GM11168 (cell line): Measurements from ENCODE around the gene DENND6A.
"Not testable (repeated sequence)": the region's sequence is repeated elsewhere in the genome, so short reads cannot be mapped to it uniquely, and the experiment has no call there.

Experiments used
- in situ Hi-C: fragments of 300-500 bp; cut with MboI; formaldehyde crosslinking; loops from one replicate; pipeline ENCODE4 v1.12.0; 2022; ENCODE audit warnings: low sequenced_read_pairs; ENCODE audit not compliant: unreplicated experiment

Gene DENND6A

DNA sequence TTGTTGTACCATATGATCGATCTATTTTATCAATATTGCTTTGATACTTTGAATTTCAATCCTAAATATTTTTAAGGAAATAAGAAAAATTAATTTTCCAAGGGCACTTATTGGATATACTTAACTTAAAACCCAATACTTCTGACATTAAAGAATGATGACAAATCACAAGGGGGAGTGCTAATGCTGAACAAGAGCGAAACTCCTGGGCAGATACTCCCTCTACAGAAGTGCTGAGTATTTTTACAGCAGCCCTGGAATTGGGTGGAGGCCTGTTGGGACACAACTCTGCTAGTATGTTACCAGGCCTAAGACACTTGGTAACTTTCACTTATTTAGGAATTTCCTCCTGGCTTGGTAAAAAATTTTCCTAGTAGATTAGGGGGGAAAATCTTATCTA lies 46.2 kb downstream of the DENND6A start:
- in situ Hi-C loops = no loop called here

DNA sequence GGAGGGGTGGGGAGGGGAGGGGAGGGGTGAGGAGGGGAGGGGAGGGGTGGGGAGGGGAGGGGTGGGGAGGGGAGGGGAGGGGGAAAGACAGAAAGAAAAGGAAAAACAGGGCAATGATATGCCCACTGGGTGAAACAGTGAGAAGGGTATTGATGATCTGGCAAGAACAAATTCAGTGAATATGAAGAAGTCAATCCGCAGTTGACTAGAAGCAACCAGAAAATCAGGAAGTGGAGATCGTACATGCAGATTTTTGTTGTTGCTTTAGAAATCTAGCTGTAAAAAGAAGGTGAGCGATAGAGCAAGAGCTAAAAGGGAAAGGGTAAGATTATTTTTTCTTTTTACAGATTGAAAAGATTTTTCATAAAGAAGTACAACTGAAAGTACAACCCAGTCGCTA lies 48.1 kb downstream of the DENND6A start:
- in situ Hi-C loops = no loop called here

DNA sequence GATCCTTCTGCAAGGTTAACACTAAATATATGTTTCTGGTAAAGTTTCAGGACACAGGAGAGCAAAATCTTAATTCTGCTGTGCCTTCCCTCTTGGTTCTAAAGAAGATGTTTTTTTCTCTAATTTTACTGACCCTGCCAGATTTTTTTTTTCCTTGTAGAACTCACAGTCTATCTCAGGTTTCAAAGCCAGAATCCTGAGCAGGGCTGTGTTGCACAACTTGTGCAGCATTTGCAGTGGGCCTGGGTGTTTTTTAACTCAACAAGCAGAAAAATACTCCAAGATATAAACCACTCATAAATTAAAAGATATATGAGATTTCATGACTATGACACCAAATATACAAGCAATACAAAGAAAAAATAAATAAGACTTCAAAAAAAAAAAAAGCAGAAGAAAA lies 55.5 kb downstream of the DENND6A start:
- in situ Hi-C loops = no loop called here

DNA sequence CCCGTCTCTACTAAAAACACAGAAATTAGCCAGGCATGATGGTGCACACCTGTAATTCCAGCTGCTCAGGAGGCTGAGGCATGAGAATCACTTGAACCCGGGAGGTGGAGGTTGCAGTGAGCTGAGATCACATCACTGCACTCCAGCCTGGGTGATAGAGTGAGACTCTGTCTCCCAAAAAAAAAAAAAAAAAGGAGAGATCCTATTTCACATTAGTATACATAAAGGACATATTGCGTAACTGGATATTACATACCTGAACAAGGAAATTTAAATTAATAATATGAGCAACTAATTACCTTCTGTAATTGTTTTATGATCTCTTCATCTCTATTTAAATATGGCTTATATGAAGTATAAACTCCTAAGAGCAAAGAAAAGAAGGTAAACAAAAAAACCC lies 58.6 kb downstream of the DENND6A start:
- in situ Hi-C loops = not testable (repeated sequence)

DNA sequence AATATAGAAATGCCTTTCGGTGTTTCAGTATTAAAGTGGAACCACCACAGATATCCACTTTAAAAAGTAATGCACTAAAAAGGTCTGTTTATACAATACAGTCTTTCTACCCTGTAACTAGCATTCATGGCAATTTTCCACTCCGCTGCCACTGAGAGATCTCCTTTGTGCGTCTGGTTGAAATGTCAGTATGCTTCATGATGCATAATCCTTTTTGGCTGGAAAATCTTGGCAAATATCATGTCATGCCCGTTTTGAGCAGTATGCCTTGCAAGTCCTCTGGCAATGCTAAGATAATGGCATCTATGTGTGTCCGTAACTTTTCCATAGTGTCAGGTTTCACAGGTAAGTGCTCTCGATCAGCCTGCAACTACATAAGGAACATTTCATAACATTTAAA lies 64.9 kb downstream of the DENND6A start:
- in situ Hi-C loops = no loop called here

DNA sequence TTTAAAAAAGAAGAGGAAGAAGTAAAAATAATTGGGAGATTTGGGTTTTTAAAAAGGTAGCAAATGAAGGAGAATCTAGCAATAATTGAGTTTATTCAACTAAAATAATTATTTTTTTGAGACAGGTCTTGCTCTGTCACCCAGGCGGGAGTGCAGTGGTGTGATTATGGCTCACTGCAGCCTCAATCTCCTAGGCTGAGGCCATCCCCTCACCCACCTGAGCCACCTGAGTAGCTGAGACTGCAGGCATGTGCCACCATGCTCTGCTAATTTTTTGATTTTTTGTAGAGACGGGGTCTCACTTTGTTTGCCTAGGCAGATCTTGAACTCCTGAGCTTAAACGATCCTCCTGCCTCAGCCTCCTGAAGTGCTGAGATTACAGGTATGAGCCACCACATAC lies 68.1 kb downstream of the DENND6A start:
- in situ Hi-C loops = no loop called here

DNA sequence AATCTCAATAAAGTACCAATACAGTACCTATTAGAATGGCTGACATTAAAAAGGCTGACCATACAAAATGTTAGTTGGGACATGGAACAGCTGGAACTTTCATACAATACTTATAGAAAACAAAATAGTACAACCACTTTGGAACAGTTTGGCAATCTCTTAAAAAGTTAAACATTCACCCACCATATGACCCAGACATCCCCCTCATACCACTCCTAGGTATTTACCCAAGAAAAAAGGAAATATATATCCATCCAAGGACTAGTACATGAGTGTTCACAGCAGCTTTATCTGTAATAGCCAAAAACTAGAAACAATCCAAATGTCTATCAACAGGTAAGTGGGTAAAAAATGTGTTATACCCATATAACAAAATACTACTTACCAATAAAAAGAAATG lies 70.5 kb downstream of the DENND6A start:
- in situ Hi-C loops = no loop called here

DNA sequence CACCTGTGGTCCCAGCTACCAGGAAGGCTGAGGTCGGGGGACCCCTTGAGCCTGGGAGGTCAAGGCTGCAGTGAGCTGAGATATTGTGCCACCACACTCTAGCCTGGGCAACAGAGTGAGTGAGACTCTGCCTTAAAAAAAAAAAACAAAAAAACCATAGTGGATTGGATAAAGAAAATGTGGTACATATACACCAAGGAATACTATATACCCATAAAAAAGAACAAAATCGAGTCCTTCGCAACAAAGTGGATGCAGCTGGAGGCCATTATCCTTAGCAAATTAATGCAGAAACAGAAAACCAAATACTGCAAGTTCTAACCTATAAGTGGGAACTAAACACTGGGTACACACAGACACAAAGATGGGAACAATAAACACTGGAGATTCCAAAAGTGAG lies 75.1 kb downstream of the DENND6A start:
- in situ Hi-C loops = no loop called here

DNA sequence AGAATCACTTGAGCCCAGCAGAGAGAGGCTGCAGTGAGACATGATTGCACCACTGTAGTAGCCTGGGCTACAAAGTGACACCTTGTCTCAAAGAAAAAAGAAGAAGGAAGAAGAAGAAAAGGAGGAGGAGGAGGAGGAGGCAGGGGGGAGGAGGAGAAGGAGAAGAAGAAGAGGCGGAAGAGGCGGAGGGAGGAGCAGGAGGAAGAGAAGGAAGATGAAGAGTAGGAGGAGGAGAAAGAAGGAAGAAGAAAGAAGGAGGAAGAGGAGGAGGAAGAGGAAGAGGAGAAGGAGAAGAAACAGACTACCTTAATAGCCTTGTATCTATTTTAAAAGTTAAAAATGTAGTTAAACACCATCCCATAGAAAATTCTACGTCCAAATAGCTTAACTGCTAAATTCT lies 76.6 kb downstream of the DENND6A start:
- in situ Hi-C loops = no loop called here

DNA sequence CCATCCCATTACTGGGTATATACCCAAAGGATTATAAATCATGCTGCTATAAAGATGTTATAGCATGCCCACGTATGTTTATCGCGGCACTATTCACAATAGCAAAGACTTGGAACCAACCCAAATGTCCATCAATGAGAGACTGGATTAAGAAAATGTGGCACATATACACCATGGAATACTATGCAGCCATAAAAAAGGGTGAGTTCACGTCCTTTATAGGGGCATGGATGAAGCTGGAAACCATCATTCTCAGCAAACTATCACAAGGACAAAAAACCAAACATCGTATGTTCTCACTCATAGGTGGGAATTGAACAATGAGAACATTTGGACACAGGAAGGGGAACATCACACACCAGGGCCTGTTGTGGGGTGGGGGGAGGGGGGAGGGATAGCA lies 81.0 kb downstream of the DENND6A start:
- in situ Hi-C loops = not testable (repeated sequence)

DNA sequence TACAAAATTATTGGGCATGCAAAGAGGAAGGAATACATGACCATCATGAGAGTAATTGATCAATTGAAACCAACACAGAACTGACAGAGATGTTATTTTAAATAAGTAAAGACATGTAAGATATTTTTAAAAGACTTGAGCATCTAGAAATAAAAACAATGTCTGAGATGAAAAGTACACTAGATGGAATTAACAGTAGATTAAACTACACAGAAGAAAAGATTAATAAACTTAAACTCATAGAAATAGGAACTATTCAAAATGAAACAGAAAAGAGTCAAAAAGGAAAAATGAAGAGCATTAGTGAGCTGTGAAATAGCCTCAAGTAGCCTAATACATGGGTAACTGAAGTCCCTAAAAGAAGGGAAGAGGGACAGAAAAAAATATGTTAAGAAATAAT lies 87.2 kb downstream of the DENND6A start:
- in situ Hi-C loops = no loop called here

DNA sequence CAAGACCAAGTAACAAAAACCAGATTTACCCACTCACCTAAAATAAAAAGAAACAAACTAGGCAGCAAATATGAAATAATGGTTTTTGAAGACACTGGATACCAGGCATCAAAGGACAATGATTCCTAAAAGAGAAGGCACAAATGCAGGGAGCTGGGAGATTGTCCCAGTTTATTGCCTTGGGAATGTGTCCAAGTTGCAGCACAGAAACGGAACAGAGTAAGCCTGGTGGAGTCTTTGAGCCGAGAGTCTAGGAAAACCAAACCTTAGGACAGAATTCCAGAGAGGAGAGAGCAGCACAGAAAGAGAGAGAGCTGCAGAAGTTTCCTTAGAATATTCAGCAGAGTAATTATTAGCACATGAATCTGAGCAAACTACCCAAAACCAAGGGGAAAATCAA lies 87.9 kb downstream of the DENND6A start:
- in situ Hi-C loops = no loop called here

DNA sequence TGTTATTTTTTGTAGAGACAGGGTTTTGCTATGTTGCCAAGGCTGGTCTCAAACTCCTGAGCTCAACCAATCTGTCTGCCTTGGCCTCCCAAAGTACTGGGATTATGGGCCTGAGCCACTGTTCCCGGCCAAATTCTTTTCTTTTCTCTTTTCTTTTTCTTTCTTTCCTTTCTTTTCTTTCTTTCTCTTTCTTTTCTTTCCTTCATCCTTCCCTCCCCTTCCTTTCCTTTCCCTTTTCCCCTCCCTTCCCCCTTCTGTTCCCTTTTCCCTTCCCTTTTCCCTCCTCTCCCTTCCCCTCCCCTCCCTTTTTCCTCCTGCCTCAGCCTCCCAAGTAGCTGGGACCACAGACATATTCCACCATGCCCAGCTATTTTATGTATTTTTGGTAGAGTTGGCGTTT lies 92.7 kb downstream of the DENND6A start:
- in situ Hi-C loops = no loop called here

DNA sequence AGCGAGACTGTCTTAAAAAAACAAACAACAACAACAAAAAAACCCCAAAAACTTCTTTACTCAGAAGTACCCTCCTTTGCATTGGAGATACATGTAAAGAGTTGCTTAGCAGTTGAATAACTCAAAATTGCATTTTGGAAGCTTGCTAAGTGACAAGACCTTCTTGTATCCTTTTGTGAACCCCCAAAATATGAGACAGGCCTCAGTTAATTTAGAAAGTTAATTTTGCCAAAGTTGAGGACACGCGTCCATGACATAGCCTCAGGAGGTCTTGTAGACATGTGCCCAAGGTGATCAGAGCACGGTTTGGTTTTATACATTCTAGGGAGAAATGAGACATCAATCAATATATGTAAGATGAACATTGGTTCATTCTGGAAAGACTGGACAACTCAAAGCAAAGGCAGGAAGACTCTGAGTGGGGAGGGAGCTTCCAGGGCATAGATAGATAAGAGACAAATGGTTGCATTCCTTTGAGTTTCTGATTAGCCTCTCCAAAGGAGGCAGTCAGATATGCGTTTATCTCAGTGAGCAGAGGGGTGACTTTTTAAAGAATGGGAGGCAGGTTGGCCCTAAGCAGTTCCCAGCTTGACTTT lies 94.0 kb downstream of the DENND6A start:
- in situ Hi-C loops = no loop called here

DNA sequence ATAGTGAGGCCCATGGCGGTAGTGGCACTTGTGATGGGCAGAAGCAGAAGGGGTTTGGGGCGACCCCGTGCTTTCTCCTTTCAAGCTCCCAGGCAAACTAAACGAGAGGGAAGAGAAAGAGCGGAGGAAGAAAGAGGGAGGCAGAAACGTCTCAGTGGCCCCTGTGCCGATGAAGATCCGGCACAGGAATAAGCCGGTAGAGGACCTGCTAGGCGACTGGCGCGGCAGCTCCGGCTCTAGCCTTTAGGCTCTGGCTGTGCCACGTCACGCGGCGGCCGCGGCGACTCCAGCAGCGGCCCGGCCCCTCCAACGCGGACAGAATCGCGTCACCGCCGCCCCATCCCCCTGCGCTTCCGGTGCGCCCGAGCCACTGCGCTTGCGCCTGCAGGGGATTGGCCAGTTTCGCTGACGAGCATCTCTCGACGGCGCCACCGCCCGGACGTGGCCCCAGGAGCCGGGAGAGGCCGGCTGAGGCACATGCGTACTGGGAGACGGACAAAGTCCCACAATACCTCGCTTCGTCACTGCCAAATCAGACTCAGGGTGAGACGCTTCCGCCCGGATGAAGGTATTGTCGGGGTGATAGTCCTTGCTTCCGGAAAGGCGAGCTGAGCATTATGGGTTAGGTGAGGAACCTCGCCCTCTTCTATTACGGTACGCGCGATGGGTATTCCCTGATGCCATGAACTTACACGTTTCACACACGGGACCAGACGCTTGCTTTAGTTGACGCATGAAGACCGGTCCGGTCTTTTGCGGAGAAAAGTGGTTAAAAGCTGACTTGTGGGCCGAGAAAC lies 95.6 kb downstream of the DENND6A start, which contains the start of gene ARF4:
ARF4 (minus strand) TSS at position 218 of the 797 bp plus-strand sequence; CDS start at position 14, 204 bp downstream.
- in situ Hi-C loops = no loop called here

DNA sequence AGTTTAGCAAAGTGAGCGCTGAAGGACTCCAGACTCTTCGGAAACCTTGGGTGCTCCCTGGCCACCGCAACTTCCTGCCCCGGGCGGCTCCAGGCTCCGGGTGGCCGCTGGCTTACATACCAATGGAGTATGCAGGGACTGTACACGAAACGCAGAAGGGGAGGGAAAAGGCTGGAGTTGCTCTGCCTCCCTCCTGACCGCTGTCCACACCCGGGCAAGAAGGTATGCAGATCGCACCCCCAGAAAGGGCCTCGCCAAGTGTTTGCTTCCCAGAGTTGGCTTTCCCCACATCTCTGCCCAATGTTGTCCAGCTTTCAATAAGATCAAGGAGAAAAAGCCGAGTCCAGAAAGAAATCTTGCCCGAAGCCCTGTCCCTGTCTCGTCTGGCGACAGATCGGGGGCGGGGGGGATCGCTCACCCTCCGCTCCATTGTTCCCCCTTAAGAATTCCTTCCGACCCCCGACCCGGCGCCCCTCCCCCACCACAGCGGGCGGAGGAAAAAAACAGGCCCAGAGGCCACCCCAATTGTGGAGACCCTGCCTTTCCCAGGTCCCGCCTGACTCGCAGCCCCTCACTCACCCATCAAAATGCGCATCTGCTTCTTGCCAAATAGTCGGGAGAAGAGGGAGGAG lies 96.3 kb downstream of the DENND6A start:
- in situ Hi-C loops = no loop called here

DNA sequence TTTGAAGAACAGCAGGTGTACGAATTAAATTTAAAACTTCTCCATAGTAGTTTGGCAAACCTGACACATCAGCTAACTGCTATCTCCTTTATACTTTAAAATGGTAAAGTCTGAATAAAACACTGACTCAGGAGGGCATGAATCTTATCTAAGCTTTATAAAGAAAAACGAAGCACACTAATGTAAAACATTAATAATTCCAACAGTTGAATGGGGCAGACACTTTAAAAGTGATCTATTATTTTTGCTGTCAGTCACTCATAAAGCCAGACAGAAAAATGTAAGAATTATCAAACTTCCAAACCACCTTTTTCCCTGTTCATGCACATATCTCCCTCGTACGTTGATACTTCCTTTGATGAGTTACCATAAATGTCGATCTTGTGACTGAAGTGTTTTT lies 98.3 kb downstream of the DENND6A start:
- in situ Hi-C loops = no loop called here

DNA sequence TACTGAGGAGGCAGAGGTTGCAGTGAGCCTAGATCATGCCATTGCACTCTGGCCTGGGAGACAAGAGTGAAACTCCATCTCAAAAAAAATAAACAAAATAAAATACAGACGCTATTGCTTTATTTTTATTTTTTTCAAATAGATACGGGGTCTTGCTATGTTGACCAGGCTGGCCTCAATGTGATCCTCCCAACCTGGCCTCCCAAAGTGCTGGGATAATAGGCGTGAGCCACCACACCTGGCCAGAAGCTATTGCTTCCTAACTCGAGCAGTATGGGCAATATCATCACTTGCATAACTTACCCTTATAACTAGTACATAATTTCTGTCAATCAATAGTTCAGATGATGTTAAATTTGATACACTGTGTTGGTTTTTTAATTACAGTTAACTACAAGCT lies 98.7 kb downstream of the DENND6A start:
- in situ Hi-C loops = no loop called here

DNA sequence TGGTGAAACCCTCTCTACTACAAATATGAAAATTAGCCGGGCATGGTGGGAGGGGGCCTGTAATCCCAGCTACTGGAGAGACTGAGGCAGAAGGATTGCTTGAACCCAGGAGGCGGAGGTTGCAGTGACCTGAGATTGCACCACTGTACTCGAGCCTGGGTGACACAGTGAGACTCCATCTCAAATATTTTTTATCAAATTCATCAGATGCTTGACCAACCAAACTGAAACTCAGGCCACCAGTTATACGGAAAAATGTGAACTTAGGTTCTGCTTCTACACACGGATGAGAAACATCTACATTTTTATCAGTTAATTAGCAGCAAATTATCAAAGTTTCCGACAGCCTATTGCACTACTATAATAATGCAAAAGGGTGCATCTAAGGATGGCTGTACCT lies 100.6 kb downstream of the DENND6A start:
- in situ Hi-C loops = no loop called here

DNA sequence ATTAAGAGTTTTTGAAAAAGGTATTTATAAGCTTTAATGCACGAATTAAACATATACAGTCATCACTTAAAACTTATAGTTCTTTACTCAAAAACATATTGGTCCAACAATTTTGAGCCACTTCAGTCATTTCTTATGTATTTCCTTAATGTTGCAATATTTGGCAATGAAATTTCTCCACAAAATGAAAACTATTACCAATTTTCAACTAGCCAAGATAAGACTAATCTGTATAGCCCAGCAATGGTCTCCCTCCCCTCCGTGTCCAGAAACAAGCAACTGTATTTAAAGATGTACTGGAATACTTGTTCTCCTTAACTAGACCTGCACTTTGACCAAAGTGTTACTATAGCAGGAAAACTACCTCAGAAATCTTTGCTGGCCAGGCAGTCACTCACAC lies 105.0 kb downstream of the DENND6A start:
- in situ Hi-C loops = no loop called here

DNA sequence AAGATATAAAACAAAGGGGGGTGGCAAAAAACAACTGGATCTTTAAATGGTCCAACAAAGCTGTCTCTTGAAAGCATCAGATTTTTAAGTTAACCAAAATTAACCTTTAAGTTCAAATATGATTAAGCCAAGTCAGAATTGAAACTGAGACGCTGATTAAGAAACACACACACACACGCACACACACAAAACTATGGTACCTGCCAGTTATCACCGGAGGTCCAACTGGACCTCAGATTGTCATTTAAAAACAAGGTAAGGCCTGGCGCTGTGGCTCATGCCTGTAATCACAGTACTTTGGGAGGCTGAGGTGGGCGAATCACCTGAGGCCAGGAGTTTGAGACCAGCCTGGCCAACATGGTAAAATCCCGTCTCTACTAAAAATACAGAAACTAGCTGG lies 106.1 kb downstream of the DENND6A start:
- in situ Hi-C loops = no loop called here

DNA sequence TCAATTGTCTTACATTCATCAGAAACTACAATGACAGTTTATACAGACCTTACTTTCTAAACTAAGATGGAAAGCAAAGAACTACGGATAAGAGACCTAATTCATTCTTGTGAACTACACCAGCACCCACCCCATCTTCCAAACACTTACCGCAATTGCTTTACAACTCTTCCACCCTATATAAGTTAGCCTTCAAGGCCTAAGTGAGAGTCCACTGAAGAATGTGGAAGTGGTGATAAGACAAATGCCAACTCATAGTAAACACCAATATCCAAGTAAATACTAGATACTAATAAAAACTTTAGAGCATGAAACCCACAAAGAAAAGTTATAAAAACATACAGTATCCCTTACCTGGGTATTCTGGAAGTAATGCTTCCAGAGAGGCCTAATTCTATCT lies 109.3 kb downstream of the DENND6A start:
- in situ Hi-C loops = no loop called here
